GM12892 (cell line): ENCODE results near the gene OTOP1.

Experiments used
- POLR2A ChIP-seq: IDR thresholded peaks from 2 replicates; pipeline ENCODE4 v1.6.1; 2011; ENCODE audit warnings: low read depth, low read length, control low read depth
- POLR2AphosphoS5 ChIP-seq: IDR thresholded peaks from 2 replicates; pipeline ENCODE4 v1.6.1; 2011; ENCODE audit warnings: low read depth, low read length, control low read depth

GRCh38 chr4:4185528-4185927, 41.2 kb downstream of the OTOP1 start:
- TF ChIP-seq POLR2AphosphoS5 (no peak), POLR2A (no peak)
